ENCODE measurements around the gene ADA.
"Not testable (repeated sequence)": the region's sequence is repeated elsewhere in the genome, so short reads cannot be mapped to it uniquely, and the experiment has no call there.

The ADA gene

DNA sequence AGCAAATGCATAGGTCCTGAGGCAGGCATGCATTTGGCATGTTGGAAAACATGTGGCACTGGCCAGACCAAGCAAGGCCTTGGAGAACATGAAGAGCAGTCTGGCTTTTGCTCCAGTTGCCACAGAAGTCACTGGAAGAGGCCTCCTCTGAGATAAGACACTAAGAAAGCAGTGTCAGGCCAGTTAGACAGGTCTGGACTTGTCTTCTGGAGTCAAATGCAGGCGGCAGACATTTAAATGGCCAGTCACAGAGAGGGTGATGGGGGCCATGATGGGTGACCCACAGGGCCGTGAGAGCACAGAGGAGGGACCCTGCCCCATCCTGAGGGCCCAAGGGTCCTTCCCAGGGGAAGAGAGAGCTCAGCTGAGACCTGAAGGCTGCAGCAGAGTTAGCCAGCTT lies 26.7 kb upstream of the ADA start:
- DNase-seq, result no peak

DNA sequence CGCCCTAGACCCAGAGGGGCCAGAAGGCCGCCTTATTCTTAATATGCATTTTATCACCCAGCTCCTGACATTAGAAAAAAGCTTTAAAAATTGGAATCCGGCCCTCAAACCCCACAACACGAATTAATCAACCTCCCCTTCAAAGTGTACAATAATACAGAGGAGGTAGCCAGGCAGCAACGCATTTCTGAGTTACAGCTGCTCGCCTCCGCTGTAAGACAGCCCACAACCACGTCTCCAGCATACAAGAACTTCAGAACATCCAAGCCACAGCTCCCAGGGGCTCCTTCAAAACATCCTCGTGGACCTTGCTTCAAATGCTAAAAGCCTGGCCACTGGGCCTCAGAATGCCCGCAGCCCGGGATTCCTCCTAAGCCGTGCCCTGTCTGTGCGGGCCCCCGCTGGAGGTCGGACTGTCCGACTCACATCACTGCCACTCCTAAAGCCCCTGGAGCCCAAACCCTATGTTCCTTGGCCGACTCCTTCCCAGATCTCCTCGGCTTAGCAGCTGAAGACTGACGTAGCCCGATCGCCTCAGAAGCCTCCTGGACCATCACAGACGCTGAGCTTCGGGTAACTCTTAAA lies 20.9 kb upstream of the ADA start:
- DNase-seq, result not testable (repeated sequence)

DNA sequence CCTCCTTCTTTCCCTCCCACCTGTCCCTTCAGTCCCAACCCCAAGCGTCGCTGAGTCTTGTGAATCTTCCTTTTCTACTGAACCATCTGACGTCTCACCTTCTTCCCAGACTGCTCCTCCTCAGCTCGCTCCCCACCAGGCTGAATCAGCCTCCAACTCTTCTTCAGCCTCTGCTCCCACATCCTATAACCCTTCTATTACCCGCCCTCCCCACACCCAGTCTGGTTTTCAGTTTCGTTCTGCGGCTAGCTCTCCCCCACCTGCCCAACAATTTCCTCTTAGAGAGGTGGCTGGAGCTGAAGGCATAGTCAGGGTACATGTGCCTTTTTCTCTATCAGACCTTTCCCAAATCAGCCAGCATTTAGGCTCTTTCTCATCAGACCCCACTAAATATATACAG lies 20.0 kb upstream of the ADA start:
- peak; percentile 43 to 48 (median 47) for DNase-seq

DNA sequence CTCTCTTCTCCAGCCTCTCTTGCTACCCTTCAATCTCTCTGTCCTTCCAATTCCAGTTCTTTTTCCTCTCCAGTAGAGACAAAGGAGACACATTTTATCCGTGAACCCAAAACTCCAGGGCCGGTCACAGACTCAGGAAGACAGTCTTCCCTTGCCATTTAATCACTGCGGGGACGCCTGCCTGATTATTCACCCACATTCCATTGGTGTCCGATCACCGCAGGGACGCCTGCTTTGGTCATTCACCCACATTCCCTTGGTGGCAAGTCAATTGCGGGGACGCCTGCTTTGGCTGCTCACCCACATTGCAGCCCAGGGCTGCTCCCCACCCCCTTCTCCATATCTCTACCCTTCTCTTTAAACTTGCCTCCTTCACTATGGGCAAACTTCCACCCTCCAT lies 19.4 kb upstream of the ADA start:
- not testable (repeated sequence) for DNase-seq

DNA sequence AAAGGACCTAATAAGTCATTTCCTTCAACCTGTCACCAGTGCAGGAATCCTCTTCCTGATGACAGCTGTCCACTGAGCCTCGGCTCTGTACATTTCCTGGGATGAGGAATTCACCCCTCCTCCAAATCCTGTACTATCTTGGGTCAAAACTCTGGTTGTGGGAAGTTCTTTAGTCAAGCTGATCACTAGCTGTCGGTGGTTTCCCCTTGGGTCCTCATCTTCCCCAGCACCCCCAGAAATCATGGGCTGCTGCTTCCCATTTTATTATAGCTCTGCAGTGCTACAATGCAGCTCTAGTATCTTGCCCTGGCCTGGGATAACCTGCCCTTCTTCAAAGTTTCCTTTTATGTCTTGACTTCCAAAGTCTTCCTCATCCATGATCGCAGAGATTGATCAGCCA lies 14.6 kb upstream of the ADA start:
- peak; percentile 60 to 70 (median 68) for DNase-seq

DNA sequence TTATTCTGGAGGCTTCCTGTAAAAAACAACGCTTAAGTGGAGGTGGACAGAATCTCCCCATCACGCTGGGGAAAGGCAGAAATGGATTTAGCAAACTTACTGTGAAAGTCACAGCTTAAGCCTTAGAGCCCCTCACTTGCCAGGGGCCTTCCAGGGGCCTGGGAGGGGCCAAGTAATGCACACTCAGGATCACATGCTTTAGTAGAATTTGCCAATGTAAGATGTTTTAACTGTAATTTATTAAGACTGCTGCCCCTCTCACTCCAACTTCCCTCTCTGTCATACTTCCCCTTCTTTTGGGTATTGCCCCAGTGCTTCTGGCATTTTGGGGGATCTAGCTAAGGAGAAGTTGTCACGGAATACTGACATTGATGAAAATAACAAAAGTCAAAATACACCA lies 12.6 kb upstream of the ADA start:
- peak; percentile 87 to 96 (median 92) for DNase-seq

DNA sequence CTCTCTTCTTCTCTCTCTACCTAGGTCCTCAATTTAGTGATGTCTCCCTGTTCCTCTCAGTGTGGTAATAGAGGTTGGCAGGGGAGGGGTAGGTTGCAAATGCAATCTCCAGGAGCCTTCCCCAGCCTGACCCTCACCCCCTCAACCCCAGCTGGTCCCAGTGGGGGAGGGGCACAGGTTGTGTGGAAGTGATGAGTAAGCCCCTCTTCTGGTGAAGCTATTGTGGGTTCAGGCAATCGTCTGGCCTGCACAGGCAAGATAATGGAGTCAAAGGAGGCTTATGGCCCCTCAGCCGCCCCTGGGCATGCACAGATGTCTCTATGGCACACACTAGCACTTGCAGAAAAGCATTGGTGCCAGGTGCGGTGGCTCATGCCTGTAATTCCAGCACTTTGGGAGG lies 10.8 kb upstream of the ADA start:
- DNase-seq, result no peak

DNA sequence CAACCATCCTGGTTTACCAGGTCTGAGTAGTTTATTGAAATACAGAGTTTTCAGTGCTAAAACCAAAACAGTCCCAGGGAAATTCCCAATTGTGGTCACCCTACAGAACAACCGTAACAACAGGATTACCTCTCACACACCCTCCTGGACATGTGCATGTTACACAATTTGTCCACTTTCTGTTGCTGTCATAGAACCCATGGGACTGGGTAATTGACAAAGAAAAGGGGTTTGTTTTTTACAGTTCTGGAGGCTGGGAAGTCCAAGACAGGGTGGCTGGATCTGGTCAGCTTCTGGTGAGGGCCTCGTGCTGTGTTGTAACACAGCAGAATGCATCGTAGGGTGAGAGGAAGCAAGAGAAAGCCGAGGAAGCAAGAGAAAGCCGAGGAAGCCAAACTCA lies 9.1 kb upstream of the ADA start:
- peak; percentile 86 to 96 (median 87) for DNase-seq

DNA sequence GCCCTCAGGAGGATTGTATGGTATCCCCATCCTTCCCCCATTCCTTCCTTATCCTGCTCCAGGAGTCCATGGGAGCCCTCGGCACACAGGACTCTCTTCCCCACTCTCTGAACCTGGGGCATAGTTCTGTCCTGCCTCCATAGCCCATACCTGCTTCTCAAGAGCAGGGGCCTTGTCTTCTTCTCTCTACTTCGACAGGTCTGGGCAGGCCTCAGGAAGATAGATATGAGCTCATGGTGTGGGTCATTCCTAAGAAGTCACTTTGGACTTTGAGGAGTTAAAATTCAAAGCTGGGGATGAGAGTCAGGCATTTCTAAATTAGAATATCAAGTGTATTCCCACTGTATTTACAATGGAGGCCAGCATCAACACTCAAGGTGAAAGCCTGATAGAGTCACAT lies 8.4 kb upstream of the ADA start:
- DNase-seq, result no peak

DNA sequence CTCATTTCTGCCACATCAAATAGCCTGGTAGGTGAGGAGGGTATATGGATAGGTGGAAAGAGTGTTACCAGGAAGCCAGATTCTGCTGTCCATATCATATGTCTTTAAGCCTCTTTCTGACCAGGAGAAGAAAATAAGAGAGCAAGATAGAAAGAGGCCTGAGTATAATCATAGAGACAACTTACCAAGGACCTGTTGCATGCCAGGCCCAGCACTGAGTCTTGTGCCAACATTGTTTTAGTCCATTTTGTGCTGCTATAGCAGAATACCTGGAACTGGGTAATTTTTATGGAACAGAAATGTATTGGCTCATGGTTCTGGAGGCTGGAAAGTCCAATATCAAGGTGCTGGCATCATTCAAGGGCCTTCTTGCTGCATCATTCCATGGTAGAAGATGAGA lies 7.3 kb upstream of the ADA start:
- no peak for DNase-seq

DNA sequence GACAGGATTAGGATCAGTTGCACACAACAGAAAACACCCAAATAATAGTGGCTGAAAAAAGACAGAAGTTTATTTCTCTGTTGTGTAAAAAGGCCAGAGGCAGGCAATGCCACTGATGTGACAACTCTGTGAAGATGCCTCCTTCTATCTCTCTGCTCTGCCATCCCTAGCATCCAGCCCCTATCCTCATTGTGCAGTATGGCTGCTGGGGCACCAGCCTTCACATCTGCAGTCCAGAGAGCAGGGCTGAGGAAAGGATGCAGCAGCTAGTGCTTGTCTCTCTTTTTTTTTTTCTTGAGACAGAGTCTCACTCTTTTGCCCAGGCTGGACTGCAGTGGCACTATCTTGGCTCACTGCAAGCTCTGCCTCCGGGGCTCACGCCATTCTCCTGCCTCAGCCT lies 6.4 kb upstream of the ADA start:
- no peak for DNase-seq

DNA sequence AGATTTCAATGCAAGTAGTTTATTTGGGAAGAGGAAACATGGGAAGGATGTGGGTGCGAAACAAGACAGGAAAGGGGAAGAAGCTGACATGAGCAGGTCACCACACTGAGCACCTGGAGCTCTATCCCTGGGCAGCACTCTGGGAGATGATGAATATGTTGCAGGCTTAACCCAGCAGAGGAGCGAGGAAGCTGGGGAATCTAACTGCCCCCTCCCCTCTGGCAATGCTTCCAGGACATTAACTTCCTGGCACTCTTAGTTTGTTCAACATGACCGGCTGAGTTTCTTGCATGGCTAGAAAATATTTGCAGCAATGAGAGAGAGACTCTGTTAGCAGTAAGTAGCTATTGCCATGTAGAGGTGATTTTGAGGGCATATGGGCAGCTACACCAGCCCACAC lies 4.9 kb upstream of the ADA start:
- DNase-seq, result no peak

DNA sequence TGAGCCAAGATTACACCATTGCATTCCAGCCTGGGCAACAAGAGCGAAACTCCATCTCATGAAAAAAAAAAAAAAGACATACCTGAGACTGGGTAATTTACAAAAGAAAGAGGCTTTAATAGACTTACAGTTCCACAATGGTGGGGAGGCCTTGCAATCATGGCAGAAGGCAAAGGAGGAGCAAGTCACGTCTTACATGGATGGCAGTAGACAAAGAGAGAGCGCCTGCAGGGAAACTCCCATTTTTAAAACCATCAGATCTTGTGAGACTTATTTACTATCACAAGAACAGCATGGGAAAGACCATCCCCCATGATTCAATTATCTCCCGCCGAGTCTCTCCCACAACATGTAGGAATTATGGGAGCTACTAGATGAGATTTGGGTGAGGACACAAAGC lies 2.7 kb upstream of the ADA start:
- DNase-seq, result not testable (repeated sequence)

DNA sequence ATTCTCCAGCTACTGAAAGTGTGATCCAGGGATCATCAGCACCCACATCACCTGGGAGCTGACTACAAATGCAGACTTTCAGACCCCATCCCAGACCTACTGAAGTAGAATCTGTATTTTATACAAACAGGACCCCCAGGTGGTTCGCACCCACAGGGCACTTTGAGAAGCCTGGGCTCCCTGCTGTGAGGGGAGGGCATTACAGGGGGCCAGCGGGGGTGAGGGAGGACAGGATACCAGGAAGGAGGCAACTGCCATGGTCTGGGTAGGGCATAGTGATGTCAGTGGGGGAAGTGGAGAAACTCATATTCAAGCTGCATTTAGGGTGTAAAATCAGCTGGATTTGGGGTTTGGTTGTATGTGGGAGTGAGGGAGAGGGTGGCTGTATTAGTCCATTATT lies 2.0 kb upstream of the ADA start:
- DNase-seq, result no peak

DNA sequence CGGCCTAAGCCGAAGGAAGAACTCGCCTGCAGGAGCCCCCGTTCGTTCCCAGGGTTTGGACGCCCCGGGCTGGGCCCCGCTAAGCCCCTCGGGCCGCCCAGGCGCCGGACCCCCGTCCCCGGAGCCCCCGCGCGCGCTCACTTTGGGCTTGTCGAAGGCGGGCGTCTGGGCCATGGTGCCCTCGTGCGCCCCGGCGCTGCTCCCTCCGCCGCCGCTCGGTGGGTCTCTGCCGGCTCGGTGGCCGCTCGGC lies 140 bp downstream of the ADA start:
- DNase-seq, result peak in 1 of 3 donors; percentile 69

DNA sequence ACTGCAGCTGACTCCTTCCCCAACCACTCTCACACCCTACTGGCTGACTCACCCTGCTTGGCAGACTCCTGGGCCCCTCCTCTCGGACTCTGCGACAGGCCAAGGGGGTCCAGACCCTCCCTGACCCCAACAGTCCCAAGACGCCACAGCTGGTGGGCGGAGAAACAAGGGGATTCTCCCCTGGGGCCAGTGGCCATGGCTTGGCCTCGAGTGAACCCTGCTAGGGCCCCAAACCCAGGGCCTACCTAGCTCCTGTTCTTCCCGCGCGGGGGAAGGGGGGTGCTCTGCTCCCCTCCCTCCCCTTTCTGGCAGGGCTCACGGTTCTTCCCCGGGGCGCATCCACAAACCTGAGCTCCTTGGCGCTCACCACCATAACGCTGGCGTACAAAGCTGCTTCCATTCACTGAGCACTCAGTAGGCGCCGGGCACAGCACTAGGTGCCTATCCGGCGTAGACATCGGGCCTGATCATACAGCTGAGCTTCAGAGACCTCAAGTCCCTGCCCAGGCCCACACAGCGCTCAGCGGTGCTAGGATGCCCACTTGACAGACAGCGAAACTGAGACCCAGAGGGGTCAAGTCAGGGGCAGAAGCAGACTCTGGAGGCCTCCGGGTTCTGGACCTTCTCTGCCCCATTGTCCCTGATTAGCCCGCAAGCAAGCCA lies 597 bp downstream of the ADA start:
- DNase-seq, result peak; percentile 34 to 48 (median 44)

DNA sequence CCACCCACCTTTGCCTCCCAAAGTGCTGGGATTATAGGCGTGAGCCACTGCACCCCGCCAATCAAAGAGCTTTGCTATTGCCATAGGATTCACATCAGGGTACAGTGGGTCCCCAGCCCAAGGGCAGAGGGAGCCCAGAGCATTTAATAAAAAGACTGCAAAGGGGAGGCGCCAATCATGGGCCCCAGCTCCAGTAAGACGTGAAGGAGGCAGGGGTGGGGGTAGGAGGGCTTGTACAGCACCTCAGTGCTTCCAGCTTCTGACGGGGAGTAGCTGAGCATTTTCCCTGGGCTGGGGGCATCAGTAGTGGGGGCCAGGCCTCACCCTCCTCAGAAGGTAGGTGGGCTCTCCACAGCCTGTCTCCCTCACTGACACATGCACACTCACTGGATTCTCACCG lies 1.5 kb downstream of the ADA start:
- no peak for DNase-seq

DNA sequence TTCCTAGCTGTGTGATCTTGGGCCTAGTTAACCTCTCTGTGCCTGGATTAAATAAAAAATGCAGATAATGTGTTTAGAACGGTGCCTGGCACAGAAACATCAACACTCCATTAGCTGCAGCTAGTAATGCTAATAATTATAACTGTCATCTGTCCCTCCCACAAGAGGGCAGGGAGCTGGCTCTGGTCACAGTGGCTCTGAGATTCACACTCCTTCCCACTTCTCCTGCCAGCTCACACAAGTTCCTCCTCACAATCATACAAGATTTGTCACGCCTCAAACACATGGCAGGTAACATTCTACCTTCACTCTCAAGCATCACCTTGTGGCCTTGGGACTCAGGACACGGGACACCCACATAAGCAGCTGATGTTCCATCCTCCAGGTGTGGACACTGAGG lies 2.4 kb downstream of the ADA start:
- peak; percentile 50 to 63 (median 61) for DNase-seq

DNA sequence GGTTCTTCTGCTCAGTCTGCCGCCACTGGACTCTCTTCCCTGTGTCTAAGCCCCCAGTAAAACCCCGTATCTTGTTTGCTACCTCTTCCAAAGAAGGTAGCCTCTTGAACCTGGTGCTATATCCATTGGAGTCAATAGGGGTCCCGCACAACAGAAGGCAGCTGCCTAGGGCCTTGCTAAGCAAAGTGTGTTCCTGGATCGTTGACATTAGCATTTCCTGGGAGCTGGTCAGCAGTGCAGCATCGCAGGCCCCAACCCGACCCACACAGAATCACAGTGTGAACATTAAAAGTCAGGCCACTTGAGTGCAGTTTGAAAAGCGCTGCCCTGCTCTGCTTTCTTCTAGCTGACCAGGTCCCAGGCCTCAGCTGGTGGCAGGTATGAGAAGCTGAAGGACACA lies 2.9 kb downstream of the ADA start:
- DNase-seq, result no peak

DNA sequence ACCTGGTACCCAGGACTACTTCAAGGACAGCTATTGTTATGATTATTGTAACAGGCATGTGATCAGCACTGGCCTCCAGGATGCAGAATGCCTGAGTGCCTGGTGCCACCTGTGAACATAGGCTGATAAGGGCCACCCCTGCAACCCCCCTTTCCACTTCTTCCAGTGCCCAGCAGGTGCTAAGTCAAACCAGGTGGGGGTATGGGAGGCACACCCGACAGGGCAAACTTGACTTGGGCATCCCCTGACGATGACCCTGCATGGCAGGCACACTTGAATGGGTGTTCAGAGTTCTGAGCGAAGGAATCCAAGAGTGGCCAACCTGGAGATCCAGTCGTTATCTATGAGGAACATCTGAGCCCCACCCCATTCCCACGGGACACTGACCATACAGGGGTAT lies 3.4 kb downstream of the ADA start:
- DNase-seq, result no peak

DNA sequence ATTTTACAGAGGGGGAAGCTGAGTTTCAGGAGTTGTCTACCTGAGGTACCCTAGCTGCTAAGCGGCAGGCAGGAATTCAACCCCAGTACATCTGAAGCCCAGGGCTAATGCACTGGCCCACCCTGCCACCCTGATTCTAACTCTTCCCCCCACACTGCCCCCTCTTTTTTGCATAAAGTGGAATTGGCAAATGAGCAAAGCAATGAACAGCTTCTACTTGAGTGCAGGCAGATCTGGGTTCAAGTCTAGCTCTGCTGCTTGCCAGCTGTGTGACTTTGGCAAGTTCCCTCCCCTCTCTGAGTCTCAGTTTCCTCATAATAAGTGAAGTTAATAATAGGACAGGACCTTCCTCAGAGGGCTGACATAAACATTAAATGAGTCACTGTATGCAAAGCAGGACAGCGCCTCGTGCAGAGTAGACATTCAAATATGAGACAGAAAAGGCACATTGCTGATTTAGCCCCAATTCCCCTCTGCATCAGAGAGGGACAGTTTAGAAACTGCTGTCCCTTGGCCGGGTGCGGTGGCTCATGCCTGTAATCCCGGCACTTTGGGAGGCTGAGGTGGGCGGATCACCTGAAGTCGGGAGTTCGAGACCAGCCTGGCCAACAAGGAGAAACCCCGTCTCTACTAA lies 4.7 kb downstream of the ADA start:
- DNase-seq, result peak; percentile 90 to 98 (median 95)

DNA sequence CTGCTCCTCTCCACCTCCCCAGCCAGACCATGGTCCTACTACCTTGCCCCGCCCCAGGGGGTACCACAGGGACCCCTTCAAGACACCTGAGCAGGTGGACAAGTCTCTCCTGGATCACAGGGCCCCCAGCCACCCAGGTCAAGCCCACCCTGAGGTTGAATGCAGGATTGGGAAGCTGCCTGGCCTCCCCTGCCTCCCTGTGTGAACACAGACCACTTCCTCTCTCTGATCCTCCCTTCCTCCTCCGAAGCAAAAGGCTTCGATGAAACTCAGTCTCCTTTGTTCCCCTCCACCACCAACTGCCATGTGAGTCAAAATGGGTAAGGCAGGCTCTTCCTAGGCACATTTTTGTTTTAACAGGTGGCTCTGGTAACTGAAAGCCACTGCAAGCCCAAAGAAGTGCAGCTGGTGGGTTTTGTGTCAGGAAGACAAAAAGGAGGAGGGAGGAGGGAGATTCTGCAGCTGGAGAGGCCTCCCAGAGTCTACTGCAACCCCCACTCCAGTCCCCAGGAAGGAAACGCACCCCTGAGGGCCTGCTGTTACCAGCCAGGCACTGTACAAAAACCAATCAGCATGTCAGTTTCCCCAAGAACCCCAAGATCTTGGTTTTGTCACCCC lies 5.4 kb downstream of the ADA start:
- peak; percentile 66 to 75 (median 69) for DNase-seq

DNA sequence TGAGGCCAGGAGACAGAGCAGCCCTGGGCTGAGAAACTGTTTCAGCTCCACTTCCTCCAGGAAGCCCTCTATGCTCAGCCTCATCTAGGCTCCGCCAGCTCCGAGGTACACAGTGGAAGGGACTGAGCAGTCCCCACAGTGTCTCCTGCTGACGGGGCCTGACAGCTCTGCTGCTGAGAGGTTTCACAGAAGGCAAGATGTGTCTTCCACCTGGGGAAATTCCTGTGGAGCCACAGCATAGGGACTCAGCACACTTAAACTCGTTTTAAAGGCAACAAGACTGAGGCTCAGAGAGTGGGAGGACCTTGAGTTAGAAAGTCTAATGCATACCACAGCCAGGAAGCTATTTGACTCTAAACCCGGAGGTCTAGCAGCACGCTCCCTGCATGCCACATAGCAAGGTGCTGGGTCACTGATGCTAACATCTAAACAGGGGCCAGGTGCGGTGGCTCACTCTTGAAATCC lies 6.8 kb downstream of the ADA start:
- DNase-seq, result peak in 1 of 3 donors; percentile 31

DNA sequence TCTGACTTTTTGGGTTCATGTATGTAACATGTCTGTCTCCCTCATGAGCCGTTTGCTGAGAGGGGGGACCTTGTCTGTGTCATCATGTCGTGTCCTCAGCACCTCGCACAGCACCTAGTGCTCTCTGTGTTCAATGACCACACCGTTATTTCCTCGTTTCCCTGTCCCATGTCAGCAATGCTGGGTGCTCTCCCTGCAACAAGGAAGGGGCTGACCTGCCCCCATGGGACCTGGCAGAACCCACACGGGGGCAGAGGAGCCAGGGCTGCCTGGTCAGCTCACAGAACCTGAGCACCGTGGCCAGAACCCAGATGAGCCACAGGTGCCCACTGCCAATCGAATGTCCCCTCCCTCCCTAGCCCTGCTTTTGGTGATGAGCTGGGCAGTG lies 7.3 kb downstream of the ADA start:
- no peak for DNase-seq

Measured in suppressor macrophage treated with lipopolysaccharide for 1 hour (primary cell).